Measurements from ENCODE around the gene GM2A.

DNA sequence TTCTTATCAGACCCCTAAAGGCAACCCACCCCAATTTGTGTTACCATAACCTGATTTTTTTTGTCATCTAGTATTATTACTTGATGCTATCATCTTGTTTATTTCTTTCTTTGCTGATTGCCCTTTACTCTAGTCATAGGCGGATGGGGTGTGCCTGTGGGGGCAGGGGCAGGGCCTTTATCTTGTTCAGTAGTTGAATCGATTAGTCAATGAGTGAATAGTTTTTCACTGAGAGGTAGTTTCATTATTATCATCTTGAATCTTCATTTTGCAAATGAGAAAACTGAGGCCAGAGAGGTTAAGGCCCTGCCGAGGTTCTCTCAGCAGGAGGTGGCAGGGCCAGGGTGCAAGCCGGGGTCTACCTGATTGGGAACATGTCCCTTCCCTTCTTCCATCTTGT, 9.4 kb upstream of the GM2A start:
- TF ChIP-seq POLR2A (IDR thresholded peaks at IDR 0.05; ENCODE audit: control extremely low read depth in 1 of 2, low read depth in 2 of 2, low read length in 2 of 2) (no peak), TCF12 (IDR thresholded peaks at IDR 0.05; ENCODE audit: low read depth, low read length) (no peak), HDAC2 (IDR thresholded peaks at IDR 0.05; ENCODE audit: borderline replicate concordance in 1 of 2, low read depth in 2 of 2, low read length in 2 of 2) (no peak)
- TF ChIP-seq, protein P1, sequence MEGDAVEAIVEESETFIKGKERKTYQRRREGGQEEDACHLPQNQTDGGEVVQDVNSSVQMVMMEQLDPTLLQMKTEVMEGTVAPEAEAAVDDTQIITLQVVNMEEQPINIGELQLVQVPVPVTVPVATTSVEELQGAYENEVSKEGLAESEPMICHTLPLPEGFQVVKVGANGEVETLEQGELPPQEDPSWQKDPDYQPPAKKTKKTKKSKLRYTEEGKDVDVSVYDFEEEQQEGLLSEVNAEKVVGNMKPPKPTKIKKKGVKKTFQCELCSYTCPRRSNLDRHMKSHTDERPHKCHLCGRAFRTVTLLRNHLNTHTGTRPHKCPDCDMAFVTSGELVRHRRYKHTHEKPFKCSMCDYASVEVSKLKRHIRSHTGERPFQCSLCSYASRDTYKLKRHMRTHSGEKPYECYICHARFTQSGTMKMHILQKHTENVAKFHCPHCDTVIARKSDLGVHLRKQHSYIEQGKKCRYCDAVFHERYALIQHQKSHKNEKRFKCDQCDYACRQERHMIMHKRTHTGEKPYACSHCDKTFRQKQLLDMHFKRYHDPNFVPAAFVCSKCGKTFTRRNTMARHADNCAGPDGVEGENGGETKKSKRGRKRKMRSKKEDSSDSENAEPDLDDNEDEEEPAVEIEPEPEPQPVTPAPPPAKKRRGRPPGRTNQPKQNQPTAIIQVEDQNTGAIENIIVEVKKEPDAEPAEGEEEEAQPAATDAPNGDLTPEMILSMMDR (IDR thresholded peaks at IDR 0.05; ENCODE audit: control extremely low read depth in 1 of 3, insufficient read depth in 1 of 3, low read depth in 1 of 3, low read length in 3 of 3) = no peak
